Calu3 (cell line): ENCODE data around the gene MYH15. TPM values are rescaled to one million over a fixed set of nuclear protein-coding genes. Genes with fewer than 3 reads are reported as not detected.

Experiments used
- BruUV-seq: library from RNA; stranded (reverse); fragments of 400-500 nt; replicated peaks from 2 replicates; lab custom pipeline; 2021; lab: Mats Ljungman, UMichigan
- CTCF ChIA-PET: fragments of 300-600 bp; sonication (Branson Sonifier 250); formaldehyde crosslinking; loops from one replicate; lab custom pipeline; 2022; ENCODE audit warnings: antibody characterized with exemption; lab: Charles Lee
- DNase-seq: peaks from one replicate; pipeline ENCODE4 v3.0.0; 2022
- H3K27ac Mint-ChIP-seq: one replicate; pipeline ENCODE4 v1.8.0; 2022; ENCODE audit warnings: mixed read lengths; ENCODE audit not compliant: unreplicated experiment
- H3K27me3 Mint-ChIP-seq: one replicate; pipeline ENCODE4 v1.8.0; 2022; ENCODE audit warnings: mixed read lengths; ENCODE audit not compliant: unreplicated experiment
- H3K36me3 Mint-ChIP-seq: one replicate; pipeline ENCODE4 v1.8.0; 2022; ENCODE audit warnings: mild to moderate bottlenecking, moderate library complexity, mixed read lengths; ENCODE audit not compliant: insufficient read depth, unreplicated experiment
- H3K4me1 Mint-ChIP-seq: one replicate; pipeline ENCODE4 v1.8.0; 2022; ENCODE audit warnings: mild to moderate bottlenecking, low read depth, mixed read lengths; ENCODE audit not compliant: unreplicated experiment
- H3K4me3 Mint-ChIP-seq: one replicate; pipeline ENCODE4 v1.8.0; 2022; ENCODE audit warnings: mild to moderate bottlenecking, low read depth, moderate library complexity, mixed read lengths; ENCODE audit not compliant: unreplicated experiment
- H3K9me3 Mint-ChIP-seq: one replicate; pipeline ENCODE4 v1.8.0; 2022; ENCODE audit warnings: low read depth, mixed read lengths; ENCODE audit not compliant: unreplicated experiment
- intact Hi-C: fragments of 100-400 bp; cut with micrococcal nuclease; formaldehyde crosslinking; loops from one replicate; pipeline ENCODE4 v1.10.0; 2022; ENCODE audit not compliant: unreplicated experiment
- total RNA-seq: library from RNA; stranded (reverse); gene quantifications from 2 replicates; pipeline ENCODE4 v1.2.3, GENCODE V29; 2022
- TF ChIP-seq, protein P1 (sequence below): fragments of 200-600 bp; IDR thresholded peaks from one replicate; pipeline ENCODE4 v1.8.0; 2022; ENCODE audit warnings: antibody characterized with exemption; ENCODE audit not compliant: unreplicated experiment

The MYH15 gene
- total RNA-seq, 1 experiment from 2014 or later, result 0.35 TPM

DNA sequence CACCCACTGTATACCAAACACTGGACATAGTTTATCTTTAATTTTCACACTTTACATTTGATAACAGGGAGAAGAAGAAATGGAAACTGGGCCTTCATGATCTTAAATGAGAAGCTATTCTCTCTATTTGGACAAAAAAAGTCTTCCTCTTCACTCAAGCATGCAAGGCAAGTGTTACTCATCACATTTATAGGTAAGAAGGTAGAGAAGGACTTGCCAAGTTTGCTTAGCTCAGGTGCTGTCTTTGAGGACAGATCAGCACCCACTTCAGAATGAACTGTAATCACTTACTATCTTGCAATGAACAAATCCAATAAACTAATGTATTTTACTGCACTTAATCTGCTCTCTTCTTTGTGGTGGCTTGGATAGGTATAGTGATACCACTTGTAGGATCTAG lies 1.1 kb upstream of the MYH15 start:
- Mint-ChIP-seq H3K4me3 (no peak overlapping the region), H3K4me1 (no peaks in the 10 kb centered on the region), H3K27me3 (no peaks in the 10 kb centered on the region), H3K9me3 (no peaks in the 10 kb centered on the region), H3K36me3 (no peaks in the 10 kb centered on the region), H3K27ac (no peak overlapping the region)
- no peak for DNase-seq
- intact Hi-C loops, result no loop called here
- CTCF ChIA-PET, result no interaction called here
- BruUV-seq, result no TSS peak
- TF ChIP-seq, protein P1, sequence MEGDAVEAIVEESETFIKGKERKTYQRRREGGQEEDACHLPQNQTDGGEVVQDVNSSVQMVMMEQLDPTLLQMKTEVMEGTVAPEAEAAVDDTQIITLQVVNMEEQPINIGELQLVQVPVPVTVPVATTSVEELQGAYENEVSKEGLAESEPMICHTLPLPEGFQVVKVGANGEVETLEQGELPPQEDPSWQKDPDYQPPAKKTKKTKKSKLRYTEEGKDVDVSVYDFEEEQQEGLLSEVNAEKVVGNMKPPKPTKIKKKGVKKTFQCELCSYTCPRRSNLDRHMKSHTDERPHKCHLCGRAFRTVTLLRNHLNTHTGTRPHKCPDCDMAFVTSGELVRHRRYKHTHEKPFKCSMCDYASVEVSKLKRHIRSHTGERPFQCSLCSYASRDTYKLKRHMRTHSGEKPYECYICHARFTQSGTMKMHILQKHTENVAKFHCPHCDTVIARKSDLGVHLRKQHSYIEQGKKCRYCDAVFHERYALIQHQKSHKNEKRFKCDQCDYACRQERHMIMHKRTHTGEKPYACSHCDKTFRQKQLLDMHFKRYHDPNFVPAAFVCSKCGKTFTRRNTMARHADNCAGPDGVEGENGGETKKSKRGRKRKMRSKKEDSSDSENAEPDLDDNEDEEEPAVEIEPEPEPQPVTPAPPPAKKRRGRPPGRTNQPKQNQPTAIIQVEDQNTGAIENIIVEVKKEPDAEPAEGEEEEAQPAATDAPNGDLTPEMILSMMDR, result no peak

DNA sequence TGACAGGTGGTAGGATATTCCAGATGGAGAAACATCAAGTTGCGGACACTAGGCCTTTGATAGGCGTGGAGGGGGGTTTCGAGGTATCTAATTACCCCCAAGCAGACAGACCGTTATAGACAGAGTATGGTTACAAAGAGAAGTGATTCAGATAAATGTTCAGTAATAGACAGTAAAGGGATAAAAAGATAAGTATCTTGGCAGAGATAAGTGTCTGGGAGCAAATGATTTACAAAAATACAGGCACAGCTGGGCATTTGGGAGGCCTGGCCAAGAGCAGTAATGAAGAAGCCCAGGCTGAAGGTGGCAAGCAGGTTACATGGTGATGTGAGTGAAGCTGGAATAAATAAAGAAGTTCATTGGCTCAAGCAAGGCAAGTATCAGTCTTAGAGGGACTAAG lies 659 bp upstream of the MYH15 start:
- DNase-seq, result no peak
- Mint-ChIP-seq H3K27me3 (no peaks in the 10 kb centered on the region), H3K4me1 (no peaks in the 10 kb centered on the region), H3K27ac (no peak overlapping the region), H3K9me3 (no peaks in the 10 kb centered on the region), H3K4me3 (no peak overlapping the region), H3K36me3 (no peaks in the 10 kb centered on the region)
- TF ChIP-seq, protein P1, result no peak
- CTCF ChIA-PET, result no interaction called here
- intact Hi-C loops, result no loop called here
- no TSS peak for BruUV-seq

DNA sequence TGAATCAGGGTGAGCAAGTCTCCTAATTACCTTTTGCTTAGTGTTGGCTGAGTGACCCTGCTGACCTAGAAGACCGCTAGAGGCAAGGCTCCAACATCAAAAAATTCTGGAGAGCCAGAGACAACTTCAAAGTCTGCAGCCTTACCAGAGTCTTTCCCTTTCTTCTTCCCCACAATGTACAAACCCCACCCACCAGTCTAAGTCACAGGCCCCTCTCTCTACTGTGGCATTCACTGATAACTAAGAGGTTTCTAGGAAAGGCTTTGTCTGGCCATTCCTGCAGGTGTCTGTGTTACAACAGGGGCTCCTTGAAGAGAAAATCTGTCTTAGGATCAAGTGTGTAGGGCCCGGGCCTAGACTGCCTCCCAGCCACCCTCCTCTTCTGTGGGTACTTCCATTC lies 525 bp downstream of the MYH15 start:
- CTCF ChIA-PET, result no interaction called here
- intact Hi-C loops, result no loop called here
- TF ChIP-seq, protein P1, result no peak
- Mint-ChIP-seq H3K4me3 (no peak overlapping the region), H3K4me1 (no peaks in the 10 kb centered on the region), H3K9me3 (no peaks in the 10 kb centered on the region), H3K36me3 (no peaks in the 10 kb centered on the region), H3K27ac (no peak overlapping the region), H3K27me3 (no peaks in the 10 kb centered on the region)
- DNase-seq, result no peak
- no TSS peak for BruUV-seq

DNA sequence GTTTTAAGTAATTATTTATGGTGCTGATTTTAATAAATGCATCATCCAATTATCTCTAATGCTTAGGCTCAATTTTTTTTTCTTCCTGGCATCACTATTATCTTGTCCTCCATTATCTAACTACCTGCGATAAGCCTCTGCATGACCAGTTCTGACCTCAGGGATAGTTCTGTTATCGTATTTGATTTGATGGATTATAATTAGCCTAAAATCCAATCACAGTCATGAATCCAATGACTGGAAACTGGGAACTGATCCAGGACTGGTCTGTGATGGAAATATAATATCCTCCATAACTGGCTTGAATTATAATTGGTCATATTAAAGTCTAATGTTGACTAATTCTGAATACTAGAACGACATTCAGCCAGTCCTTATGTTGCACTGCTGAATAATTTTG lies 1.1 kb downstream of the MYH15 start:
- CTCF ChIA-PET, result no interaction called here
- no peak for DNase-seq
- Mint-ChIP-seq H3K4me1 (no peaks in the 10 kb centered on the region), H3K27ac (no peak overlapping the region), H3K27me3 (no peaks in the 10 kb centered on the region), H3K9me3 (no peaks in the 10 kb centered on the region), H3K36me3 (no peaks in the 10 kb centered on the region), H3K4me3 (no peak overlapping the region)
- BruUV-seq, result no TSS peak
- TF ChIP-seq, protein P1, result no peak
- intact Hi-C loops, result no loop called here

DNA sequence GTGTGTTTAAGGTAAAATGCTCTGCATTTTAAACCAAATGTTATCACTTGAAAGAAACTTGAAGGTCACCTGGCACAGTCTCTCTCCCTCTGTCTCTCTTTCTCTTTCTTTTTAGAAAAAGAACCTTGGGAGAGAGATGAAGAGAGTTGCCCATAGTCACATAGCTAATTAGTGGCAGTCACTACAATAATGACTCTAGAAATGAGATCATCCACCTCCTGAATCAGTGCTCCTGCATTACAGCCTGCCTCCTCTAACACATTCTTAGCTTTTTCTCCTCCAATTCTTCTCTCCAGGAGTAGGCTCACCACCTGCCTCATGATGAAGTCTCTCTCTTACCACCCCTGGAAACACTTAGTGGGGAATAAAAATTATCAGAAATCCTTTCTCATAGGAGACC lies 2.5 kb downstream of the MYH15 start:
- BruUV-seq, result no TSS peak
- Mint-ChIP-seq H3K4me1 (no peaks in the 10 kb centered on the region), H3K9me3 (no peaks in the 10 kb centered on the region), H3K27me3 (no peaks in the 10 kb centered on the region), H3K4me3 (no peak overlapping the region), H3K27ac (no peak overlapping the region), H3K36me3 (no peaks in the 10 kb centered on the region)
- intact Hi-C loops, result no loop called here
- TF ChIP-seq, protein P1, result no peak
- CTCF ChIA-PET, result no interaction called here
- DNase-seq, result no peak
